Kidney (tissue), 14 donors: ENCODE measurements around the gene XRCC6. TPM values are rescaled to one million over a fixed set of nuclear protein-coding genes. Genes with fewer than 3 reads are reported as not detected.
"Not testable (repeated sequence)": the region's sequence is repeated elsewhere in the genome, so short reads cannot be mapped to it uniquely, and the experiment has no call there.

Experiments used
- DNase-seq, 5 donors: peaks; one replicate each; pipeline ENCODE4 v3.0.0-alpha.2; 2013 to 2020
- FAIRE-seq: peaks from 2 replicates; lab custom pipeline; 2012; peaks lifted over from hg19 to GRCh38; lab: Jason Lieb, UNC
- H3K27ac ChIP-seq, 2 donors: one replicate each; pipeline ENCODE4 v1.7.0; 2013; ENCODE audit warnings: low read depth in 2 of 2, low read length in 2 of 2, inconsistent platforms in 1 of 2
- H3K27me3 ChIP-seq: one replicate; pipeline ENCODE4 v1.7.1; 2013; ENCODE audit warnings: low read length, inconsistent platforms; ENCODE audit not compliant: control insufficient read depth, insufficient read depth
- H3K36me3 ChIP-seq, 3 donors: one replicate each; pipeline versions ENCODE4 v1.7.0 to v1.7.1; 2013; ENCODE audit warnings: low read length in 3 of 3, control low read depth in 1 of 3, inconsistent platforms in 1 of 3; ENCODE audit not compliant: insufficient read depth in 3 of 3, control insufficient read depth in 2 of 3
- H3K4me1 ChIP-seq, 3 donors: one replicate each; pipeline versions ENCODE4 v1.7.0 to v1.7.1; 2013; ENCODE audit warnings: low read length in 3 of 3, inconsistent platforms in 1 of 3, low read depth in 1 of 3; ENCODE audit not compliant: control insufficient read depth in 2 of 3, insufficient read depth in 2 of 3
- H3K4me3 ChIP-seq, 3 donors: one replicate each; pipeline versions ENCODE4 v1.7.0 to v1.8.1; 2013; ENCODE audit warnings: low read length in 3 of 3, control low read depth in 1 of 3, inconsistent platforms in 1 of 3
- H3K9ac ChIP-seq, 3 donors: one replicate each; pipeline versions ENCODE4 v1.7.0 to v1.7.1; 2013; ENCODE audit warnings: low read length in 3 of 3, control low read depth in 1 of 3, inconsistent platforms in 1 of 3
- H3K9me3 ChIP-seq, 3 donors: one replicate each; pipeline versions ENCODE4 v1.7.0 to v1.7.1; 2013; ENCODE audit warnings: low read length in 3 of 3, control low read depth in 1 of 3, inconsistent platforms in 1 of 3; ENCODE audit not compliant: control insufficient read depth in 2 of 3, insufficient read depth in 1 of 3
- intact Hi-C: fragments of 100-400 bp; cut with DNase I; formaldehyde crosslinking; loops from one replicate; pipeline ENCODE4 v1.11.1; 2022
- polyA plus RNA-seq: library from polyadenylated mRNA; stranded (reverse); fragments of 350-450 nt; fragmentation: Illumina TruSeq; extraction: RNeasy Lipid Tissue Mini Kit (QIAGEN cat#74804); gene quantifications from one replicate; pipeline ENCODE4 v1.2.3, GENCODE V29; 2014; ENCODE audit warnings: low read depth, low replicate concordance; ENCODE audit not compliant: insufficient read depth
- total RNA-seq: library from RNA; stranded (reverse); fragmentation: NEBNext Ultra II Directional; extraction: Animal tissue kit (Norgen Biotek cat#: 25700); gene quantifications from one replicate; pipeline ENCODE4 v1.2.1, GENCODE V29; 2021
- TF ChIP-seq, protein P1 (sequence below): IDR thresholded peaks from 3 replicates; pipeline ENCODE4 v1.5.1; 2012; ENCODE audit warnings: mild to moderate bottlenecking, moderate library complexity, borderline replicate concordance; ENCODE audit not compliant: insufficient read depth; ENCODE audit errors: extremely low read depth
- donor health status: control.
- donor health status: control.
- donor health status: control.
- donor health status: control.
- donor health status: control.
- donor health status: DM: yes; HTN: yes; CAD: no.
- donor health status: Normal renal cell carcinoma (clear cell type).

XRCC6 gene
- total and polyA plus RNA-seq, 2 donors from 2014 or later, result 168 to 183 TPM

DNA sequence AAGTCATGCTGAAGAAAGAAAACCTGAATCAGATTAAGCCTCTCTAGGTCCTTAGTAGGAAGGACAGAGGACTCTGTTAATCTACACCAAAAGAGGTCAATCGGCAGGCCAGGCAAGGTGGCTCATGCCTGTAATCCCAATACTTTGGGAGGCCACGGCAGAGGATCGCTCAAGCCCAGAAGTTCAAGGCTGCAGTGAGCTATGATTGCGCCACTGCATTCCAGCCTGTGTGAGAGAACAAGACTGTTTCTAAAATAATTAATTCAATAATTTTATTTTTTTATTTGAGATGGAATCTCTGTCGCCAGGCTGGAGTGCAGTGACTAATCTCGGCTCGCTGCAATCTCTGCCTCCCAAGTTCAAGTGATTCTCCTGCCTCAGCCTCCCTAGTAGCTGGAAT is 4.5 kb downstream of the XRCC6 start:
- peaks cover 4 to 6% (median 6%) of the 10 kb centered on the region in 3 donors for H3K4me1 ChIP-seq
- no peak for DNase-seq
- H3K4me3 ChIP-seq, result no peak overlapping the region
- intact Hi-C loops, result no loop called here
- TF ChIP-seq, protein P1, sequence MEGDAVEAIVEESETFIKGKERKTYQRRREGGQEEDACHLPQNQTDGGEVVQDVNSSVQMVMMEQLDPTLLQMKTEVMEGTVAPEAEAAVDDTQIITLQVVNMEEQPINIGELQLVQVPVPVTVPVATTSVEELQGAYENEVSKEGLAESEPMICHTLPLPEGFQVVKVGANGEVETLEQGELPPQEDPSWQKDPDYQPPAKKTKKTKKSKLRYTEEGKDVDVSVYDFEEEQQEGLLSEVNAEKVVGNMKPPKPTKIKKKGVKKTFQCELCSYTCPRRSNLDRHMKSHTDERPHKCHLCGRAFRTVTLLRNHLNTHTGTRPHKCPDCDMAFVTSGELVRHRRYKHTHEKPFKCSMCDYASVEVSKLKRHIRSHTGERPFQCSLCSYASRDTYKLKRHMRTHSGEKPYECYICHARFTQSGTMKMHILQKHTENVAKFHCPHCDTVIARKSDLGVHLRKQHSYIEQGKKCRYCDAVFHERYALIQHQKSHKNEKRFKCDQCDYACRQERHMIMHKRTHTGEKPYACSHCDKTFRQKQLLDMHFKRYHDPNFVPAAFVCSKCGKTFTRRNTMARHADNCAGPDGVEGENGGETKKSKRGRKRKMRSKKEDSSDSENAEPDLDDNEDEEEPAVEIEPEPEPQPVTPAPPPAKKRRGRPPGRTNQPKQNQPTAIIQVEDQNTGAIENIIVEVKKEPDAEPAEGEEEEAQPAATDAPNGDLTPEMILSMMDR, result no peak
- FAIRE-seq, result no peak
- H3K36me3 ChIP-seq, result peaks cover 8 to 36% (median 17%) of the 10 kb centered on the region in 3 donors
- H3K9me3 ChIP-seq, result no peaks in the 10 kb centered on the region
- H3K27me3 ChIP-seq, result no peaks in the 10 kb centered on the region
- no peak overlapping the region for H3K9ac ChIP-seq
- H3K27ac ChIP-seq, result no peak overlapping the region

DNA sequence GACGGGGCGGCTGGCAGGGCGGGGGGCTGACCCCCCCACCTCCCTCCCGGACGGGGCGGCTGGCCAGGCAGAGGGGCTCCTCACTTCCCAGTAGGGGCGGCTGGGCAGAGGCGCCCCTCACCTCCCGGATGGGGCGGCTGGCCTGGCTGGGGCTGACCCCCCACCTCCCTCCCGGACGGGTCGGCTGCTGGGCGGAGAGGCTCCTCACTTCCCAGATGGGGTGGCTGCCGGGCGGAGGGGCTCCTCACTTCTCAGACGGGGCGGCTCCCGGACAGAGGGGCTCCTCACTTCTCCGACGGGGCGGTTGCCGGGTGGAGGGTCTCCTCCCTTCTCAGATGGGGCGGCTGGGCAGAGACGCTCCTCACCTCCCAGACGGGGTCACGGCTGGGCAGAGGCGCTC is 10.0 kb downstream of the XRCC6 start:
- H3K4me3 ChIP-seq, FAIRE-seq, H3K9ac ChIP-seq, H3K27ac ChIP-seq, intact Hi-C loops, H3K9me3 ChIP-seq, H3K4me1 ChIP-seq, H3K27me3 ChIP-seq: not testable (repeated sequence)
- peak in 1 of 5 donors; percentile 73 for DNase-seq
- H3K36me3 ChIP-seq, result peaks cover 7 to 38% (median 17%) of the 10 kb centered on the region in 3 donors

DNA sequence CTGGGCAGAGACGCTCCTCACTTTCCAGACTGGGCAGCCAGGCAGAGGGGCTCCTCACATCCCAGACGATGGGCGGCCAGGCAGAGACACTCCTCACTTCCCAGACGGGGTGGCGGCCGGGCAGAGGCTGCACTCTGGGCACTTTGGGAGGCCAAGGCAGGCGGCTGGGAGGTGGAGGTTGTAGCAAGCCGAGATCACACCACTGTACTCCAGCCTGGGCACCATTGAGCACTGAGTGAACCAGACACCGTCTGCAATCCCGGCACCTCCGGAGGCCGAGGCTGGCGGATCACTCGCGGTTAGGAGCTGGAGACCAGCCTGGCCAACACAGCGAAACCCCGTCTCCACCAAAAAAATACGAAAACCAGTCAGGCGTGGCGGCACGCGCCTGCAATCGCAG is 10.5 kb downstream of the XRCC6 start:
- H3K9ac ChIP-seq, H3K4me3 ChIP-seq, intact Hi-C loops, FAIRE-seq, H3K4me1 ChIP-seq, H3K9me3 ChIP-seq, DNase-seq, H3K27me3 ChIP-seq, H3K27ac ChIP-seq: not testable (repeated sequence)
- peaks cover 9 to 42% (median 20%) of the 10 kb centered on the region in 3 donors for H3K36me3 ChIP-seq

DNA sequence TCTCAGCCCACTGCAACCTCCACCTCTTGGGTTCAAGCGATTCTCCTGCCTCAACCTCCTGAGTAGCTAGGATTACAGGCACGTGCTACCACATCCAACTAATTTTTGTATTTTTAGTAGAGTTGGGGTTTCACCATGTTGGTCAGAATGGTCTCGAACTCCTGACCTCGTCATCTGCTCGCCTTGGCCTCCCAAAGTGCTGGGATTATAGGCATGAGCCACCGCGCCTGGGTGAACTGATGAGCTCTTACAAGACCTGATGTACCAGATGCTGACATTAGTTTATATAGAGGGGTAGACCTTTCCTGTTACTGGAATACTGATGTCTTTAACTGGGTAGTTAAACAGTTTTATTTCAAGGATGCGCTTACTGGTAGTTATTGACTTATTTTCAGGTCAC is 13.5 kb downstream of the XRCC6 start:
- H3K9ac ChIP-seq, H3K4me3 ChIP-seq, intact Hi-C loops, H3K4me1 ChIP-seq, DNase-seq, H3K27me3 ChIP-seq, H3K27ac ChIP-seq, FAIRE-seq, H3K9me3 ChIP-seq: not testable (repeated sequence)
- peaks cover 18 to 45% (median 25%) of the 10 kb centered on the region in 3 donors for H3K36me3 ChIP-seq

DNA sequence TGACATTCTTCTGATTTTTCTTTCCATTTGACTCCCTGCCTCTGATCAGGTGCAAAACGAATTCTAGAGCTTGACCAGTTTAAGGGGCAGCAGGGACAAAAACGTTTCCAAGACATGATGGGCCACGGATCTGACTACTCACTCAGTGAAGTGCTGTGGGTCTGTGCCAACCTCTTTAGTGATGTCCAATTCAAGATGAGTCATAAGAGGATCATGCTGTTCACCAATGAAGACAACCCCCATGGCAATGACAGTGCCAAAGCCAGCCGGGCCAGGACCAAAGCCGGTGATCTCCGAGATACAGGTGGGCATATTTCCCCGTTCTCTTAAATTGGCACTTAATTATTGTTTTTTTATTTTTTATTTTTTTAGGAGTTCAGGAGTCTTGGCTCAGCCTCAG is 15.4 kb downstream of the XRCC6 start:
- TF ChIP-seq, protein P1, result no peak
- Histone ChIP-seq H3K9ac (no peak overlapping the region), H3K27ac (no peak overlapping the region), H3K4me3 (no peak overlapping the region), H3K27me3 (no peaks in the 10 kb centered on the region), H3K36me3 (peaks cover 18 to 55% (median 29%) of the 10 kb centered on the region in 3 donors), H3K4me1 (no peaks in the 10 kb centered on the region), H3K9me3 (no peaks in the 10 kb centered on the region)
- intact Hi-C loops, result no loop called here
- DNase-seq, result no peak
- no peak for FAIRE-seq

DNA sequence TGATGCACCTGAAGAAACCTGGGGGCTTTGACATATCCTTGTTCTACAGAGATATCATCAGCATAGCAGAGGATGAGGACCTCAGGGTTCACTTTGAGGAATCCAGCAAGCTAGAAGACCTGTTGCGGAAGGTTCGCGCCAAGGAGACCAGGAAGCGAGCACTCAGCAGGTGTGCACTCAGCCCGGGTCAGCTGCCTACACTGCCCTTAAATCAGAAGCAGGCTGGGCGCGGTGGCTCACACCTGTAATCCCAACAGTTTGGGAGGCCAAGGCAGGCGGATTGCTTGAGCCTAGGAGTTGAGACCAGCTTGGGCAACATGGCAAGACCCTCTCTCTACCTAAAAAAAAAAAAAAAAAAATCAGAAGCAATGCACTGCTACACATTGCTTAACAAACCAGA is 16.5 kb downstream of the XRCC6 start:
- intact Hi-C loops, H3K9me3 ChIP-seq, H3K27ac ChIP-seq, H3K4me3 ChIP-seq, H3K4me1 ChIP-seq, H3K27me3 ChIP-seq, FAIRE-seq, DNase-seq, H3K9ac ChIP-seq: not testable (repeated sequence)
- H3K36me3 ChIP-seq, result peaks cover 21 to 58% (median 35%) of the 10 kb centered on the region in 3 donors
